Activated CD8-positive, alpha-beta T cell treated with anti-CD3 and anti-CD28 coated beads for 36 hours (primary cell): ENCODE results near the gene JMJD1C. TPM values are rescaled to one million over a fixed set of nuclear protein-coding genes. Genes with fewer than 3 reads are reported as not detected.
"Not testable (repeated sequence)": the region's sequence is repeated elsewhere in the genome, so short reads cannot be mapped to it uniquely, and the experiment has no call there.

ENCODE experiments used
- ATAC-seq: fragments of 200-7000 bp; cut with Tn5 transposase; one replicate; pipeline ENCODE4 v1.10.0; 2021; ENCODE audit warnings: mild to moderate bottlenecking, moderate library complexity
- CTCF ChIA-PET: fragments of 350-600 bp; sonication (Branson Sonifier 250); formaldehyde crosslinking; loops from one replicate; lab custom pipeline; 2021; ENCODE audit warnings: antibody characterized with exemption; lab: Charles Lee
- POLR2A ChIA-PET: fragments of 350-600 bp; sonication (Branson Sonifier 250); formaldehyde crosslinking; loops from one replicate; lab custom pipeline; 2021; ENCODE audit warnings: antibody characterized with exemption; lab: Charles Lee
- DNase-seq: peaks from one replicate; pipeline ENCODE4 v3.0.0-alpha.2; 2020
- H3K27ac Mint-ChIP-seq: one replicate; pipeline ENCODE4 v1.8.0; 2021; ENCODE audit warnings: mild to moderate bottlenecking, mixed read lengths
- H3K27me3 Mint-ChIP-seq: one replicate; pipeline ENCODE4 v1.8.0; 2021; ENCODE audit warnings: mixed read lengths
- H3K36me3 Mint-ChIP-seq: one replicate; pipeline ENCODE4 v1.8.0; 2021; ENCODE audit warnings: low read depth, mixed read lengths
- H3K4me1 Mint-ChIP-seq: one replicate; pipeline ENCODE4 v1.8.0; 2021; ENCODE audit warnings: low read depth, mixed read lengths
- H3K4me3 Mint-ChIP-seq: one replicate; pipeline ENCODE4 v1.8.0; 2021; ENCODE audit warnings: mild to moderate bottlenecking, moderate library complexity, mixed read lengths
- H3K9me3 Mint-ChIP-seq: one replicate; pipeline ENCODE4 v1.8.0; 2021; ENCODE audit warnings: mixed read lengths
- CTCF ChIP-seq: fragments of 200-600 bp; IDR thresholded peaks from one replicate; pipeline ENCODE4 v1.8.0; 2022; ENCODE audit warnings: antibody characterized with exemption, mild to moderate bottlenecking
- intact Hi-C: fragments of 100-400 bp; cut with micrococcal nuclease; formaldehyde crosslinking; loops from one replicate; pipeline ENCODE4 v1.10.0; 2022
- total RNA-seq, 2 experiments: library from RNA; stranded (reverse); gene quantifications; one replicate each; pipeline ENCODE4 v1.2.3, GENCODE V29; 2021

The JMJD1C gene
- total RNA-seq, 2 experiments from 2014 or later, result 45.2 to 48.1 TPM

- H3K4me3 Mint-ChIP-seq, result no peak overlapping the region
- ChIA-PET CTCF (no interaction called here), POLR2A (no interaction called here)
- no peak for TF ChIP-seq CTCF
- H3K4me1 Mint-ChIP-seq, result peaks cover 15% of the 10 kb centered on the region
- ATAC-seq (no peak), DNase-seq (no peak)
- intact Hi-C loops, result no loop called here
- H3K27ac Mint-ChIP-seq, result no peak overlapping the region
- H3K36me3 Mint-ChIP-seq, result peaks cover 17% of the 10 kb centered on the region
- H3K27me3 Mint-ChIP-seq, result no peaks in the 10 kb centered on the region
- H3K9me3 Mint-ChIP-seq, result no peaks in the 10 kb centered on the region
Measured at GRCh38 chr10:63498665-63499064, 32.9 kb upstream of the JMJD1C start.

GRCh38 chr10:63497321-63497720 is 31.5 kb upstream of the JMJD1C start:
- no peak overlapping the region for H3K4me3 Mint-ChIP-seq
- intact Hi-C loops, result no loop called here
- no peaks in the 10 kb centered on the region for H3K27me3 Mint-ChIP-seq
- no peaks in the 10 kb centered on the region for H3K9me3 Mint-ChIP-seq
- no peak for TF ChIP-seq CTCF
- DNase-seq (no peak), ATAC-seq (no peak)
- peaks cover 17% of the 10 kb centered on the region for H3K36me3 Mint-ChIP-seq
- H3K4me1 Mint-ChIP-seq, result peaks cover 18% of the 10 kb centered on the region
- no peak overlapping the region for H3K27ac Mint-ChIP-seq
- ChIA-PET POLR2A (interaction anchor here (0.7 kb wide), 1 partner anchor 199 kb away, joined by 3 read pairs; no protein-coding TSS in a partner anchor), CTCF (no interaction called here)

- Mint-ChIP-seq H3K27me3 (no peaks in the 10 kb centered on the region), H3K9me3 (no peaks in the 10 kb centered on the region), H3K4me3 (no peak overlapping the region), H3K36me3 (peaks cover 18% of the 10 kb centered on the region), H3K27ac (no peak overlapping the region), H3K4me1 (peaks cover 18% of the 10 kb centered on the region)
- intact Hi-C loops, result no loop called here
- DNase-seq (no peak), ATAC-seq (no peak)
- no peak for TF ChIP-seq CTCF
- POLR2A ChIA-PET, result no interaction called here
- CTCF ChIA-PET, result interaction anchor here (0.5 kb wide), 1 partner anchor 132 kb away, joined by 3 read pairs; no protein-coding TSS in a partner anchor
Measured at GRCh38 chr10:63496561-63496960, 30.8 kb upstream of the JMJD1C start.

- peaks cover 19% of the 10 kb centered on the region for H3K4me1 Mint-ChIP-seq
- H3K9me3 Mint-ChIP-seq, result no peaks in the 10 kb centered on the region
- intact Hi-C loops, result no loop called here
- peaks cover 14% of the 10 kb centered on the region for H3K36me3 Mint-ChIP-seq
- H3K27ac Mint-ChIP-seq, result no peak overlapping the region
- TF ChIP-seq CTCF, result no peak
- ChIA-PET CTCF (no interaction called here), POLR2A (interaction anchor here (0.6 kb wide), 1 partner anchor 28 kb away, joined by 3 read pairs; no protein-coding TSS in a partner anchor)
- ATAC-seq (no peak), DNase-seq (no peak)
- no peaks in the 10 kb centered on the region for H3K27me3 Mint-ChIP-seq
- no peak overlapping the region for H3K4me3 Mint-ChIP-seq
Measured at GRCh38 chr10:63494951-63495350, 29.2 kb upstream of the JMJD1C start.

- Mint-ChIP-seq H3K9me3 (no peaks in the 10 kb centered on the region), H3K36me3 (peaks cover 14% of the 10 kb centered on the region), H3K4me3 (no peak overlapping the region), H3K4me1 (peaks cover 14% of the 10 kb centered on the region), H3K27me3 (no peaks in the 10 kb centered on the region), H3K27ac (no peak overlapping the region)
- ATAC-seq (no peak), DNase-seq (no peak)
- no peak for TF ChIP-seq CTCF
- POLR2A ChIA-PET, result no interaction called here
- CTCF ChIA-PET, result interaction anchor here (0.9 kb wide), 1 partner anchor 9 kb away, joined by 3 read pairs; no protein-coding TSS in a partner anchor
- intact Hi-C loops, result no loop called here
Measured at GRCh38 chr10:63493004-63493403, 27.2 kb upstream of the JMJD1C start.

- ATAC-seq, DNase-seq, H3K27ac Mint-ChIP-seq, H3K9me3 Mint-ChIP-seq, H3K4me3 Mint-ChIP-seq, H3K27me3 Mint-ChIP-seq, intact Hi-C loops: not testable (repeated sequence)
- H3K36me3 Mint-ChIP-seq, result peaks cover 14% of the 10 kb centered on the region
- peaks cover 14% of the 10 kb centered on the region for H3K4me1 Mint-ChIP-seq
- ChIA-PET CTCF (interaction anchor here (0.9 kb wide), 1 partner anchor 9 kb away, joined by 3 read pairs; no protein-coding TSS in a partner anchor), POLR2A (interaction anchor here (0.7 kb wide), 1 partner anchor 28 kb away, joined by 3 read pairs; no protein-coding TSS in a partner anchor)
Measured at GRCh38 chr10:63492317-63492690, 26.5 kb upstream of the JMJD1C start.
